ENCODE measurements around the gene RAB36.

The RAB36 gene

GRCh38 chr22:23184100-23184763 lies 39.0 kb downstream of the RAB36 start:
- no peak overlapping the region for H3K4me3 ChIP-seq (ENCODE audit: low read depth, low read length)

DNA sequence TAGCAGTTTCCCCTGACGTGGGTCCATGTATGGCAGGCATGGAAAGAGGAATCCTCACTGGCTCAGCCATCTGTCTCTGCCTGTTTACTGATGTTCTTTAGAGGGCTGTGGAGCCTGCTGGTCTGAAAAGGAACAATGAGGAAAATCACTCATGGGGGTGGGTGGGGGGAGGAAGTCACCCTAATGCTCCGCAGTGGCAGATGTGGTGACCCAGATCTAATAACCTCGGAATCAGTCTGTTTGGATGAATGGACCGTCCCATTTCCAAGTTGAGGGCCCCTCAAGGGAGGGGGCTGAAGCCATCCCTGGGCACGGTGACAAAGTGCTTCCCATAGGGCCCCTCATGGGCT lies 39.5 kb downstream of the RAB36 start:
- H3K4me3 ChIP-seq (ENCODE audit: low read depth, low read length), result no peak overlapping the region
- no peak for TF ChIP-seq CTCF (IDR thresholded peaks at IDR 0.05; ENCODE audit: borderline replicate concordance, insufficient read depth, low read depth, low read length)

More at GRCh38 chr22:23184100-23184763, 39.0 kb downstream of the RAB36 start:
- no peak for TF ChIP-seq CTCF (IDR thresholded peaks at IDR 0.05; ENCODE audit: borderline replicate concordance, insufficient read depth, low read depth, low read length)

GRCh38 chr22:23187211-23187610 lies 41.9 kb downstream of the RAB36 start:
- H3K4me3 ChIP-seq (ENCODE audit: low read depth, low read length), result no peak overlapping the region
- no peak for TF ChIP-seq CTCF (IDR thresholded peaks at IDR 0.05; ENCODE audit: borderline replicate concordance, insufficient read depth, low read depth, low read length)

DNA sequence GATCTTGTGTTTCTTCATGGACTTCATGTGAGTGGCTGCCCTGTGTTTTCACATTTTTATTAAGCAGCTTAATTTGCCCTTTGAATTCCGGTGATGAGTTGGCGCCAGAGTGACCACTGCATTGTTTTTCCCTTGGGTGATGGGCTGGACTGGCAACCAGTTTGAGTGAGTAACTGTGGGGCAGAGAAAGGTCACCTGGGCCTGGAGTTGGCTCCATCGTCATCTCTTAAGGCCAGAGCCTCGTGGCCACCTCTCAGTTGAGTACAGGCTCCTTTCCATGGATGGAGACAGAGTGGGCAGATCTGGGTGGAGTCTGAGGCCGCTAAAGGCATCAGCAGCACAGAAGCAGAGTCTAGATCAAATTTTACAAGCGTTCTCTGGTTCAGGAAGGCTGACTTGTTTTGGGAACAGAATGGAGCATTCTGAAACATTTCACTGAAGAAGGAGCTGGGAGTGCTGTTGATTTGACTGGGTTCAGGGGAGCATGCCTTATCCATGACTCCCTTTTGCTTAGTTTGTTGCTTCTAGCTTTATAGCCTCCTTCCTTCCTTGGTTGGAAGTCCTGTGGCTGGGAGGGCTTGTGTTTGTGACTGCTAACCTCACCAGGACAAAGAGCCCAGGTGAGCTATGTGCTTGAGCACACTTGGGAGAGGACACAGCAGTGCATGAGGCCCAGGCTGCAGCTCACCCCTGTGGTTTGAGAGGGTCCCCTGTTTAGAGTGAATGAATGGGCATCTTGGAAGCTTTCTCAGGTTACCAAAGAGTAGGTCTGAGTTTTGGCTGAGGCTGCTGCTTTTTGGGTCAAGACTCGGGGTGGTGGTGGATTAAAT lies 42.8 kb downstream of the RAB36 start:
- no peak for TF ChIP-seq CTCF (IDR thresholded peaks at IDR 0.05; ENCODE audit: borderline replicate concordance, insufficient read depth, low read depth, low read length)

DNA sequence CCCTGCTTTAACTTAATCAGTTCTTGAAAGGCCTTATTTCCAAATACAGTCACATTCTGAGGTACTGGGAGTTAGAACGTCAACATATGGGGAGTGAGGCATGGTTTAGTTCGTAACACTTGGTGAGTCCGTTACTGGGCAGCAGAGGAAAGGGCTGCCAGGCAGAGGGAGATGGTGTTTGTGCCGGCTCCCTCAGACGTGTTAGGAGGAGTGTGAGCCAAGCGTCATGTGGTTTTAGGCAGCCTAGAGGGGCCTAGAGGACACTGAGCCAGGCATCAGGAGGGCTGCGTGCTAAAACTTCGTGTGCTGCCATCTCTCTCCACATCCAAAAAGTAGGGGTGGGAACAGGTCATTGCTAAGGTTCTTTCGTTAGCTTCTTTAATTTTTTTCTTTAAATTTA lies 45.2 kb downstream of the RAB36 start:
- no peak overlapping the region for H3K4me3 ChIP-seq (ENCODE audit: low read depth, low read length)
- TF ChIP-seq CTCF (IDR thresholded peaks at IDR 0.05; ENCODE audit: borderline replicate concordance, insufficient read depth, low read depth, low read length), result no peak

More for the DNA sequence above, 42.8 kb downstream of the RAB36 start:
- H3K4me3 ChIP-seq (ENCODE audit: low read depth, low read length), result no peak overlapping the region

GRCh38 chr22:23192133-23192532 lies 46.9 kb downstream of the RAB36 start:
- H3K4me3 ChIP-seq (ENCODE audit: low read depth, low read length), result no peak overlapping the region
- TF ChIP-seq CTCF (IDR thresholded peaks at IDR 0.05; ENCODE audit: borderline replicate concordance, insufficient read depth, low read depth, low read length), result no peak

DNA sequence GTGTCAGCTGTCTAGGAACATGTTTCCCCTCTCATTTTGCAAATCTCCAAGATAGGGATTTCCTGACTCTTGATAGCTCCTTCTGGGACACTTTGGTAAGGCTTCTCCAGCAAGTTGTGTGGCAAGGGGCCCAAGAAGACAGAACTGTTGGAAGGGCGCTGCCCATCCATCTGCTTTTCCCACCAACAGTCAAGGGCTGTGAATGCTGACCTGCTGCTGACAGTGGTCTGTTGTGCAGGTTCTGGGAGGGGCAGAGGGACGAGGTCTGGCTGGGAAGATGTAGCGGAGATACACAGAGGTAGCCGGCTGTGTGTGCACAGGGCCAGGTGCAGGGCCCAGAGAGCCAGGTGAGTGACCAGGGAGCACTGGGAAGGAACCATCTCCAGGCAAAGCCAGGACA lies 47.3 kb downstream of the RAB36 start:
- TF ChIP-seq CTCF (IDR thresholded peaks at IDR 0.05; ENCODE audit: borderline replicate concordance, insufficient read depth, low read depth, low read length), result no peak
- H3K4me3 ChIP-seq (ENCODE audit: low read depth, low read length), result no peak overlapping the region
